Measurements from ENCODE around the gene PGBD5.

Gene PGBD5

DNA sequence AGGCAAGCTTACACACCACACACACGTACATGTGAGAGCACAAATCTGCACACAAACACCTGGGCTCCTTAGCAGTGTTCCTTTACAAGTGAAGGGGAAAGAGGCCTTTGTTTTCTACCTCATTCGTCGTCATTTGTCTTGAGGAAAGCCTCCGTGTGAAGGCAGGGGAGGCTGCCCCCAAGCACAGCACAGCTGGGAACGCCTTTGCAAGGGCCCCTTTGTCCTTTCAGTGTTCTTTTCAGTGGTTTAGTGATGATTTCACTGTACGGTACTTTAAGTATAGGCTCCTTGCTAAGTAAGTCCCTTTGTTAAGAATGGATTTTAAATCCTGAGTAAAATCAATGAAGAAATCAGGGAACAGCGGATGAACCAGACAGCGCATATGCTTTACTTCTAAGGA is 94.1 kb downstream of the PGBD5 start:
- no peak for TF ChIP-seq CTCF (IDR thresholded peaks at IDR 0.05)

- TF ChIP-seq CTCF (IDR thresholded peaks at IDR 0.05) = no peak
Measured at GRCh38 chr1:230330157-230330556, 96.0 kb downstream of the PGBD5 start.

GRCh38 chr1:230328342-230329015 is 97.7 kb downstream of the PGBD5 start:
- TF ChIP-seq CTCF (IDR thresholded peaks at IDR 0.05) = no peak

DNA sequence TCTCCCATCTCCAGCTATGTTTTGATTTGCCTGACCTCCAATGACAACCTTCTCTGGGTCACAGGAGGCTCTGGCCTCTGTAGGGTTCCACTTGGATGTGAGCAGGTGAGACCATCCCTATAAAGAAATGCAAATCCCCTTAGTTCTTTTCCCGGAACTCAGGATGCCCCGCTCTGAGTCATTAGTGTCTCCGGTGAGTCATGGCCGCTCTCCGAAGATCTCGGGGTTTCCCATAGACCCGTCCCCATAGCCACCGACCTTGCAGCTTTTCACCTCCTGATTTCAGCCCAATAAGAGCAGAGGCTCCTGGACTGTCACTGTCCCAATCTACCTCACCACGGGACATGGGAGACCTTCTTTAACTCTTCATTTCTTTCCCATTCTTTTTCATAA is 98.2 kb downstream of the PGBD5 start:
- no peak for TF ChIP-seq CTCF (IDR thresholded peaks at IDR 0.05)

- TF ChIP-seq CTCF (IDR thresholded peaks at IDR 0.05) = no peak
Measured at GRCh38 chr1:230326971-230327891, 98.9 kb downstream of the PGBD5 start.

DNA sequence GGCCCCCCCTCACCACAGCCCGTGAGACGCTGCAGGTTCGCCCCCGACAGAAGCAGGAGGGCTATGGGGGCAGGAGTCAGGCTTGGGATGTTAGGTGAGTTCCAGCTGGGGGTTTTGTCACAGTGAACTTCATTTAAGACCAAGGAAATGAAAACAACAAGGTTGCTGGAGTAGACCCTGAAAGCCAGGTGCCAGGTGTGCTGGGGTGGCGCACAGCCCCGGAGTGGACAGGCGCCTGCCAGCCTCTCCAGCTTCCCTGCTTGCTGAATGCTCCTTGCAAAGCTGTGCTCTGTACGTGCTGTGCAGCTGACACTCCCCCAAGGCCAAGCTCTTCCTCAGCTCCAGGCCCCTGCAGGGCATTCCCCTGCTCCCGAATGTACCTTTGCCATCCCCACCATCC is 102.4 kb downstream of the PGBD5 start:
- no peak for TF ChIP-seq CTCF (IDR thresholded peaks at IDR 0.05)

DNA sequence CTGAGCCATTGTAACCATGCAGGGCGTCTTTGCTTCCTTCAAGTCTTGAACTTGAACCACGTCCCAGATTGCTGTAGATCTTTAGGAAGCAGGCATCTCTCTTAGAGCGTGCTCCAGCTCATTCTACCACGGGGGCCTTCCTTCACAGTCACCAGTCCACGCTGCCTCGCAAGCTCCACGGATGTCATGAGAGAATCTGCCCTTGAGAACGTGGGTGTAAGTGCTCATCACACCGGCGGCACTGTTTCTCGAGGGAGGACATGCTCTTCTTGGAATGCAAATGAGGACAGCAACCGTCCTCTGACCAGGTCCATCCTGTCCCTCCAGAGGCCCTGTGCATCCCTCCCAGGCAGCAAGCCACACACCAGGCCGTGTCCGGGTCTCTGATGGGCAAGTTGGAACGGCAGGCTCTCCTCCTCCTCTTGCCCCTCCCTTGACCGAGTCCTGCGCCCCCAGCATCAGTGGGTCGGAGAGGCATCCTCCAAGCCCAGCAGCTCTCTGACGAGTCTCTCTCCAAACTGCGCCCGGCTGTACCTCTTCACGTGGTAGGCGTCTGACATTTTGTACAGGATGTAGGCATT is 103.1 kb downstream of the PGBD5 start:
- no peak for TF ChIP-seq CTCF (IDR thresholded peaks at IDR 0.05)
